NCI-H1417 (cell line): ENCODE results near the gene GPRIN2.
A peak's percentile ranks its signal among the peaks of the same experiment; 100 is the strongest.
"Not testable (repeated sequence)": the region's sequence is repeated elsewhere in the genome, so short reads cannot be mapped to it uniquely, and the experiment has no call there.

Experiments used
- DNase-seq, 3 experiments: peaks; one replicate each; lab custom pipeline; 2025; lab: John Stamatoyannopoulos, UW

The GPRIN2 gene

DNA sequence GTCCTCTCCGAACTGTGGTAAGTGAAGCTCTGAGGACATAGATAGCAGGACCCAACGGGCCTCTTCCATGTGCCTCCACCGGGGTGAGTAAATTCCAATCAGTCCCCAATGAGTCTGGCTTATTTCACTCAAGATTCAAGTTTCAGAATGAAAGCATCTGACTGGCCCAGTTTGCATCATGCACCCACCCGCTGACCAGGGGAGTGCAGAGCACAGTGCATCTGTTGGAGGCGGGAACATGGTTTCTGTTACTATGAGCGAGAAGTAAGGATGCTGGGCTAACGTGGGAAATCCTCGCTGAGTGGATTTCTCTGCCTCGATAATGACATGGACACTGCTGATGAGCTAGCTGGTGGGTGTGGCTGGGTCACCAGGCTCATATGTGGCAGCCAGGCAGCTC is 10.7 kb upstream of the GPRIN2 start:
- not testable (repeated sequence) for DNase-seq

DNA sequence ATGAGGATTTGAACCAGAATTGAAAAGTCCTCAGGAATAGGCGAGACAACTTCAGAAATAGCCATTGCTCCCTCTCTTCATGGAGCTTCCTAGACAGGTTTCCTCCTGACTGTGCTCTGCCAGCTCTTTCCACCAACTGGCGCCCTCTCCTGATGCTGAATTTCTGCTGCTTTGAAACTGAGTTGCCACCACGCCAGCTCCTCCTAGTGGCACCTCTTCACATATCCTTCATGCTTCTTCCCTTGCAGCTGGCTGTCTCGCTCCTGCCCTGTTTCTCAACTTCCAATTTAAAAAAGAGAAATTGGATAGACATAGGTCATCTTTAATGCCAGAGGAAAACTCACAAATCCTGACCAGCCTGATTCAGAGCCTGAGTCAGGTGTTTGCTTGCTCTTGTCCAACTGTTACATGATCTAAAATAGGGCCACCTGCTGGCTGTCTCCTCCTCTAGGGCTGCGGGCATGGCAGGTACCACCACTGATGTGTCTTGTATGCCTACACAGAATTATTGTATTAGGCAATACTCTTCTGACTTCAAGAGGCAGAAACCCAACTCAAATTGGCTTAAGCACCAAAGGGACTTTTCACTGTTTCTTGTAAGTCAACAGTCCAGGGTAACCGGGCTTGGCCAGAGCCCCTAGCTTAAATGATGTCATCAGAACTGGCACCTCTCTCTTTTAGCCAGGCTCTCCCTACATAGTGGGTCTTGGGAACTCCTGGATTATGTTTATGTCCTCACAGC is 9.3 kb upstream of the GPRIN2 start:
- peak in 2 of 3 experiments; percentile 48 to 71 for DNase-seq

DNA sequence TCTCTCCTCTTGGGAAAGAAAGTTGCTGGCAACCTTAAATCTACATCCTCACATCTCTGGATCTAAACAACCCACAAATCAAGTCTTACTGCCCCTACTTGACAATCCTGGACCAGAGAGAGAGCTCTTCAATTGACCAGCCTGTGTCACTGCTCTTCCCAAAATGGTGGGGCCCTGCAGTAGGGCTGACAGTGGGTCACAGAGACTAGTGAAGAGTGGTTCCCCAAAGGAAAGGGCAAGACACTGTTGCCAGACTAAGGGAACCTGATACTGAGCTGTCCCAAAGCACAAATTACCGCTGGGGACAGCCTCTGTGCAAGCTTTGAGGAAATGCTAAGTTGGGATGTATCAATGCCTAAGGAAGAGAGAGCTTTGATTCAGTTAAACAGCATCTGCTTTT is 4.5 kb upstream of the GPRIN2 start:
- DNase-seq: no peak

DNA sequence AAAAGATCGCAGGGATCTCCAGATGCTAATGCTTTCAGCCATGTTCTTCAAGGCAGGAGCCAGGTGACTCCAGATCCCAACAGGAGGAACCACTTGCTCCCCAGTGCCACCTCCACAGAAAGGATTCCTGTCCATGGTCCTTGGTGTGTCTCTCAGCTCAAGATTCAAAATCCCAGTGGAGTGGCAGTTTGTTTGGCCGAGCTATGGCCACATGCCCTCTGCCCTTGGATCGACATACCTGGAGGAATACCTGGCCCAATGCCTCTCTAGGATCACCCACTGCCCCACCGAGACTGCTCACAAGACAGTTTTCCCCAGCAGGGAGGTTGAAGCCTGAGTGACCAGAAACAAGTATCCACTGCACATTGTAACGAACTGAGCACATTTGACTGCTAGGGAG is 3.9 kb upstream of the GPRIN2 start:
- no peak for DNase-seq

DNA sequence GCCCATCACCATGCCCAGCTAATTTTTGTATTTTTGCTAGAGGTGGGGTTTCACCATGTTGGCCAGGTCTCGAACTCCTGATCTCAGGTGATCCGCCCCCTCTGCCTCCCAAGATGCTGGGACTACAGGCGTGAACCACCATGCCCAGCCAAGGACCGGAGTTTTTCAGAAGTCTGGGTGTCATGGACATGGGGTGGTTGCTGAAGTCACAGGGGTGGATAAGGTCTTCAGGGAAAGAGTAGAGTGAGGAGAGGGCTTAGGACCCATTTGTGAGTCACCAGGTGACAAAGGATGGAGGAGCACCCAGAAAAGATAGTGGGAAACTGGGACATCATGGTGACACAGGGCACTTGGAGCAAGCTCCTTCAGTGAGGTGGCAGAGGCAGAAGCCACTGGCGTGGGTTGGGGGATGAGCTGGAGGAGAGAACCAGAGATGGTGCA is 2.8 kb upstream of the GPRIN2 start:
- no peak for DNase-seq

DNA sequence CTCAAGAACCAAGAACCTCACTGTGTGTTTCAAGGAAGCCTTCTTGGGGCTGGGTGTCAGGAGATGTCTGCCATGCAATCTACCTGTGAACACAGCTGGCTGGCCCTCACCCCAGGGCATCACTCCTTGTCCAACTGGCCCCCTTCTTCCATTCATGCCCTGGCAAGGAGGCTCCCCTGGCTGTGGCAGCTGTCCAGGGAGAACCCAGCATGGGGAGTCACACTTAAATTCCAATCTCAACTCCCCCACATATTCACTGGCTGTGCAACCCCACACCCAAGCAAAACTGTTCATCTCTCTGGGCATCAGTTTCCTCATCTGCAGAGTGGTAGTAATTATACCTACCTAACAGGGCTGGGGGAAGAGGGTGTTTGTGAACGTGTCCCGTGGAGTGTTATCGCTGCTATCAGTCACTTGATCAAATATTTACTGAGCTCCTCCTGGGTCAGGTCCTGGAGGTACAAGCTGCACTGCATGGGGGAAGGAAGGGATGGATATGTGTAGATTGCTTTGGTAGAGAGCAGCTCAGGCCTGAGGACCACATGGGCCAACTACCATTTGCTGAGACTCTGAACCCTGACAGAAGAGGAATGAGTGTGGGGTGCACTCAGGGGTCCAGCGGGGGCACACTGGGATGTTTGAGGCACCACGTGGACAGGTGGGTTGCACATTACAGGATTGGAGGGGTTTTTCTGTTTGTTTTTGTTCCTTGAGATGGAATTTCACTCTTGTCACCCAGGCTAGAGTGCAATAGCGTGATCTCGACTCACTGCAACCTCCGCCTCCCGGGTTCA is 2.1 kb upstream of the GPRIN2 start:
- DNase-seq: peak in 2 of 3 experiments; percentile 6 to 13

DNA sequence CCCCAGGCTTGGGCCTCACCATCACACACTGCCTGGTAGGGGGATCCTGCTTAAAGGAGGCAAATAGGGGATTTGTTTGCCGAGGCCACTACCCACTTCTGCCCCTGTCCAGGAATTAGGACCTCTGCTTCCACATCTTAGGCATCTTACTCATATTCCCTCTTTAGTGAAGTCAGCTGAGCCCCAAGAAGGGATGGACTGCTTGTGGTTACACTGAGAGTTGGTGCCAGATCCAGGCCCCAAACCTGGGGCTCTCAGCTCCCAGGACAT is 1.6 kb upstream of the GPRIN2 start:
- no peak for DNase-seq

DNA sequence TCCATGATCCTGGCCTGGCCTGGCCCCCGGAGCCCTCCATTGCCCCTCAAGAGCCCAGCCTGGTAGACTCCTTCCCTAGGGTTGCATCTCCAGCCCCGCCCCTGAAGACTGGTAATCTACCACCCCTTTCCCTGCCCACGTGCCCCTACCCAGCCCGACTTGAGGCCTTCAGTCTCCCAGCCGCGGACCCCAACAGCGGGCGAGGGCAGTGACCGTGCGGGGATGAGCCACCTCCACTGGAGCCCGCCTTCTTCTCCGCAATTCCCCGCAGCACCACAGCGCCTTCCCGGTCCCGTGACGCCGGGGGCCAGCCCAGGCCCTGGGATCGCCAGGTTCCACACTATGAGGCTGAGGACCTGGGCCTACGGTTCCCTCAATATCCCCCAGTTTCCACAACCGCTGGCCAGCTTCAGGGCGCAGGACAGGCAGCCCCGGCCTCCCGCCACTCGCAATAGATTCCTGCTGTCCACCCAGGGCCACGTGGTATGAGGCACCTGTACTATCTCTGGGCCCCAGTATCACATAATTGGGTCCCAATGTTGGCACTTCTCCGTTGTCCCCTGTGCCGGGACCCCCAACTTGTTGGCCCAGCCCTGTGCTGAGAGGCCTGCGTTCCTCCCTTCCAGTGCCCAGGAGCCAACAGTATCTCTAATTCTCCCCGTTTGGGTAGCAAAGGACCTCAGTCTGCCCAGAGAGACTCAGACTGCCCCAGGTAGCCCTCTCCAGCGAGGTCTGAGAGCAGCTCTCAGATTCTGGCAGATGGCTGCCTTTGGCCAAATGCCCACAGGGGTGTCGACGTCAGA is 1.1 kb upstream of the GPRIN2 start:
- DNase-seq: no peak

DNA sequence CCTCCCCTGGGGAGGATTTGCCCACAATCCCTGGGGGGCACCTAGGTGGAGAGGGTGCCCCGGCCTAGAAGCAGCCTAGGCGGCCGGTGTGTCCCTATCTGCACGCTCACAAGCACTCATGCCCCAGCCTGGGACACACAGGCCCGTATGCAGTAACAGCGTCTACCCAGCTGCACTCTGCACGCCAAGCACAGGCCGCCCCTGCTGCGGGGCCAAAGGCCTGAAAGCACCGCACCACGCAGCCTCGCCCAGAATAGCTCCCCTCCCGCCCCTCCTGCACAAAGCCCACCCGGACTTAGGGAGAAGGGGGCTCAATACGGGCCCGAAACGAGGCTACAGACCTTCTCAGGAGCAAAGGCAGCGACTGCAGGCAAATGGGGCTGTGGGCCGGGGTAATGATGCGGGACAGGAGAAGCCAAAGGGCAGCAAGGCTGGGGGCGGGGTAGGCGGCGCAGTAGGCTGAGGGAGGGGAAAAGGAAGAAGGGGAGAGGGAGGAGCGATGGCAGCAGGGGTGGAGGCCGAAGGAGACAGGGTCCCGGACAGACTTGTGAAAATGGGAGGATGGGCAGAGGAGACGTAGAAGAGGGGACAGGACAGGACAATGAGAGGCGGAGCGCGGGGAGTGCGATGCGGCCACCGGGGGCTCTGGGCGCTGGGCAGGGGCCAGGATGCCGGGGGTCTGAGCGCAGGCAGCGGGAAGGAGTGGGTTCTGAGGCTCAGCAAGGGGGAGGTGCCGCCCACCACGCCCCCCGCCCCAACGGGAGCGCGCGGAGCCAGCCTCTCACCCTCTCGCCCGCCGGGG is 544 bp downstream of the GPRIN2 start:
- no peak for DNase-seq

DNA sequence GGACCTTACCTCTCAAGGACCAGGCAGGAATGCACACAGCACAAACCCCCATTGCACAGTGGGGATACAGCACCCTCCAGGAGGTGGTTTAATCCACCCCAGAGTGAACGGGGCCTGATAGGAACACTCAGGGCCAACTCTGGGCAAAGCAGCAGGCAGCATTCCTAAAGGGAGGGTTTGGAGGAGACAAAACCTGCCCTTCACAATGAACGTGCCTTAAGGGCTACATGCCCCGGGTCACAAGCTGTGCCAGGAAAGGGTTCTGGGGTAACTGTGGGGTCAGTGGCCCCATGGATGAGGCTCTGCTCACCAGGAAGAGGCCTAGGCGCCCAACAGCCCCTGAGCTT is 1.1 kb downstream of the GPRIN2 start:
- no peak for DNase-seq

DNA sequence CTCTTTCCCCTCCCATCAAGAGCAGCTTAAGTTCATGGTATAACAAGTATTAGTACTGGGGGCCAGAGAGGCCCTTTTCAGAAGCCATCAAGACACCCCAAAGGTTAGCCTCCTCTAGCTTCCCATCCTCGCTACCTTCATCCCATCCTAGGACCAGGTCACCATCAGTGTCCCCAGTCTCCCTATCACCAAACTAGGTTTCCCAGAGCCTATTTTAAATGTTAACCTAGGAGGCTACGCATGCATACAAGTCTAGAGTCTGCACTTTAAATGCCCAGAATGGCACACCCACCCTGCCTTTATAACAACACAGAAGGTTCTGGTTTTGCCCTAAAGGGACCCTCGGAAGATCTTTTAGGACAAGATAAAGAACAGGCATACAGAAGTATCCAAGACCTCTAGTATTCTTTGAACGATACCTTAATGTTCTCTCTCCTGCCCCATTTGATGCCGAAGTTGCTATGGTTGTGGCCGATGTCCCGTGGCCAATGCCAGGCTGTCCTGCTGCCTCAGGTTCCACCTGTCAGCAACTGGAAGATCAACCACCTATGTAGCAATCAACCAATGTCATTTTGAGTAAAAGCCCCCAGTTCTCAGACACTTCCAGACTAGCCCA is 2.2 kb downstream of the GPRIN2 start:
- DNase-seq: no peak

DNA sequence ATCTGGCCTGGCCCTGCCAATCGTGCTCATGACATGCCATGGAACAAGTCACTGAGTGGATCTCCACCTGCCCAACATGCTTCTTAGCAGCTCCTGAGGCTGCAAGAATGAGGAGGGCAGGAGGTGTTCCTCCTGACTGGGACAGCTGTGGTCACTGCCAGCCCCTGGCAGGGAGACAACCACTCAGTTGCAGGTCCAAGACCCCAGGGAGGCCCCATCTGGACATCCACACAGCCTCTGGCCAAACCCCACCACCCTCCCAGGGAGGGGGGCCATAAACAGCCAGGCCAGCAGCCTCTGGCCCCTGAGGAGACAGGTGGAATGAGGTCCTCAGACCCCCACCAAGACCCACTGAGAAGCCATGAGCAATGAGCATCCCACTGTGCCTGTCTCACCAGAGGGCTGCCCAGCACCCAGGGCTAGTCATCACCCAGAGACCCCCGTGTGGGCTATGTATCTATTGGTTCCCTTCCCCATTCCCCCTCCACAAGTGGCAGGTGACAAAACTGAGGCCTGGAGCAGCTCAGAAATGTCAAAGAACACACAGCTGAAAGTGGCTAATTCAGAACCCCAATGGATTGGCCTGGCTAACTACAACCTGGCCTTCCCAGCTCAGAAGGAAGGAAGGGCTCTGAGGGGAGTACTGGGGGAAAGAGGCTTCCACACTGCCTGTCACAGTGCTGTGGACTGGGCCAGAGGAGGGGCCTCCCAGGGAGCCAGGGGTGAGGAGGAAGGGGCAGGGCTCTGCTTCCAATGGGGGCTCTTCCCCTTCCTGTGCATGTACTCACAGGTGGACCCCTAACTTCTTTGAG is 3.0 kb downstream of the GPRIN2 start:
- DNase-seq: no peak

DNA sequence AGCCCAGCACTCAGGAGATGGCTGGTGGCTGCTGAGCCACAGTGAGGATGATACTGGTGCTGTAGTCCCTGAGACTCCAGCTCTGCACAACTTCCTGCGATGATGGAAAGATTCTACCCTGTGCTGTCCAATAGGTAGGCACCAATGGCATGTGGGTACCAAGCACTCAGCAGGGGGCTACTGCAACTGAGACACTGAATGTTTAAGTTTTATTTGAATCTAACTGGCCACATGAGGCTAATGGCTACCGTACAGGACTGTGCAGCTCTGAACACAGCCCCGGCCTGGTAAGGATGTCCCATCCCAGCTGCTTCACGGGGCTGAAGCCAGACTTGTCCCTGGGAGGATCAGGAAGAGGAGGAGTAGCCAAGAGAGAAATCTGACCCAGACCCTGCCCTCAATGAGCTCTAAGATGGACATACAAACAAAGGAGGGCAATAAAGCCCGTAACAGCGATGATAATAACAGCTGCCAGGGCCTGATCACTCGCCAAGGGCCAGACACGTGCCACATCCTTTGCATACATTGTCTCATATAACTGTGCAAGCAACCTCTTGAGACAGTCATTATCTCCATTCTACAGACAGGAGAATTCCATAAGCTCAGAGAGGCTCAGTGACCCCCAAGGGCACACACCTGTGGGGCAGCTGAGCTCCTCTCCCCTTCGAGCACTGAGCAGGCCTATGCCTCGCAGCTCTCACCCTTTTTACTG is 3.8 kb downstream of the GPRIN2 start:
- peak; percentile 15 to 67 (median 21) for DNase-seq

DNA sequence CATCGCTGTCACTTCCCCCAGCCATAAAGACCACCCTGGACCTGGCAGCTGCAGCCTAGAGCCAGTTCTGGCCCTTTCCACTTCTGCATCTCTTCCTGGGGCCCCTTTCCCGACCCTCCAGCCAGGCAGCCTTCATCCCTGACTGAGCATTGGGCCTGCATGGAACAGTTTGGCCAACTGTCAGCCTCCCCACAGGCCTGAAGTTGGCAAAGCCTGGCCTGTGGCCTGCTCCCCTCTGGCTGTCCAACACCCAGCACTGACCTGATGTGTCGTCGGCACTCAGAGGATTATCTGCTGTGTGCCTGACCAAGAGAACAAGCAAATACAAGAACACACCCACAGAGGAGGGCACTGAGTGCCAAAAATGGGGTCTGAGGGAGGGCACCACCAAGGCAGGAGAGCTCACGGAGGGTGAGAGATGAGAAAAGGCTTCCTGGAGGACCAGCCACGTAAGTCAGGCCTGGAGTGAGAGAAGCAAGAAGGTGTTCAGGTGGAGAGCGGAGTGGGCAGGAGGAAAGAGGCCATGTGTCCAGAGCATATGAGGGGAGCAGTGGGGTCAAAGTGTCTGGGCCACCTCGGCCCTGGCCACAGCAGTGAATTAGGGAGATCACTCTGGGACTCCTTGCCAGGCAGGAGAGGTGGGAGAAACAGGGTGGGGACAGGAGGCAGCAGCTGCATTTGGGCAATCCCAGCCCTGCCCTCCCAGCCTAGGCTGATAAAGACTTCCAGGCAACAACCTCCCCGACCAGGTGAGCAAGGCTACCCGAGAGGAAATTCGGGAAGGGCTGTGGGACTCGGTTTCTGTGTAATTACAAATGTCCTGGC is 4.5 kb downstream of the GPRIN2 start:
- no peak for DNase-seq

DNA sequence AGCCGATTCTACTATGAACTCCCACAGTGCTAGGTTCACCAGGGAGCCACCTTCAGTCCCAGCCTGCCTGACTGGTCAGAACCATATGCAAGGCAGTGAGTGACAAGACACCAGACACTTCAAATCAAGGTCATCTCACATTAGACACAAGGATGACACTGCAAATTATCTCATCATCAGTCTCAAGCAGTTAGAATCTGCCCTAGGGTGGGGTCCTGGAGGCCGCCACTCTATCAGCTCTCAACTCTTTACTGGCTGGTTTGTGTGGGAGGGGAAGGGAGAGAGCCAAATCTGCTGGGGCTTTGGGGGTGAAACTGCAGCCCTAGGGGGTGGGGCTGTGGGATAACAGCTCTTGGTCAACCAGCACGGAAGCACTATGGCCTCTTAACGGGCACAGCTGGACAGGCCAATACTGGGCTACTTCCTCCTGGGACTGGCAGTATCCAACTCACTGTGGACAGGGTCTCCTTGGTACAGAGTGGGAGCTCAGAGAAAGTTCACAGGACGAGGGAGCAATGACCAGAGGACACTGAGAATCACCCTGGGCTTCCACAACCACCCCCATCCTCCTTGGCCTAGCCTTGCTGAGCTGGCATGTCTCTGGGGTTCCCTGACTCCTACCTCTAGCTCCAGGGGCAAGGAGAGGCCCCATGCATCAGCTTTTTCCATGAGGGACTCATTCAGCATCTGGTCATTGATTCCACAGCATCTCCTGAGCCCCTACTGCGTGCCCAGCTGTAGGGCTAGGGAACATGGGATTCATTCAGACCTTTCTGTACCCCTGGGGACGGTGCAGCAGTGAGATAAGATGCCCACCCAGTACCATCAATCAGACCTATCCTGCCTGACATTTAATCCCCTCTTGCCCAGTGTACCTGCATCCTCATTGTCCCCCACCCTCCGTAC is 5.4 kb downstream of the GPRIN2 start:
- no peak for DNase-seq

DNA sequence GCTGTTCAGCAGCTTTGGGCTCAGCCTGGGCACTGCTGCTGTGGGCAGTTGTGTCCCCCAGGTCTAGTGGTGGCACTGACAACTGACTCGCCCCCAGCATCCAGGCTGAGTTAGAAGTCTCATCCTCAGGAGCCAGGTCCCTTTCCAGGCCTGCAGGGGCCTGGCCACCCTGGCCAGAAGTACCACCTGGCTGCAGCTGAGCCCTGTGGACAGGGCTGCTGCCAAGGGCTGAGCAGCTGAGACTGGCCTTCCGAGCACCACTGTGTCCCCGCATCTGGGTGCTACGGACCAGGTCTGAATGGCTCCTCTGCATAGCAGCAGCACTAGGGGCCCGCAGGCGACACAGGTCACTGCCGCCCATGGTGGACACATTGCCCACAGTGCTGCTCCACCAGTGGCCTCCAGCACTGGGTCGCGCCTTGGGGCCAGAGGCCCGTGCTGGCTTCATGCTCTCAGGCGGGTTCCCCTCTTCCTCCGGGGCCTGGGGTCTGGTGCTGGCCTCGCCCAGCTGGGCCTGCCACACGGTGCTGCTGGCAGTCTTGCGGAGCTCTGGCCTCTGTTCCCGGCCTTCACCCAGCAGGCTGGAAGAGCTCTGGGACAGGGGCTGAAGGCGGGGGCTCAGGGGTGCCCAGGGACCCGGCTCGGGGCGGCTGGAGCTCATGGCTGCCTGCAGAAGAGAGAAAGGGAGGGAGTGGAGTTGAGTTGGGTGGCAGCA is 6.2 kb downstream of the GPRIN2 start:
- no peak for DNase-seq
